ENCODE measurements around the gene TCOF1. TPM values are rescaled to one million over a fixed set of nuclear protein-coding genes. Genes with fewer than 3 reads are reported as not detected.

Gene TCOF1
- polyA plus RNA-seq, 3 donors: 8.9 to 14.2 (median 13.6) TPM

DNA sequence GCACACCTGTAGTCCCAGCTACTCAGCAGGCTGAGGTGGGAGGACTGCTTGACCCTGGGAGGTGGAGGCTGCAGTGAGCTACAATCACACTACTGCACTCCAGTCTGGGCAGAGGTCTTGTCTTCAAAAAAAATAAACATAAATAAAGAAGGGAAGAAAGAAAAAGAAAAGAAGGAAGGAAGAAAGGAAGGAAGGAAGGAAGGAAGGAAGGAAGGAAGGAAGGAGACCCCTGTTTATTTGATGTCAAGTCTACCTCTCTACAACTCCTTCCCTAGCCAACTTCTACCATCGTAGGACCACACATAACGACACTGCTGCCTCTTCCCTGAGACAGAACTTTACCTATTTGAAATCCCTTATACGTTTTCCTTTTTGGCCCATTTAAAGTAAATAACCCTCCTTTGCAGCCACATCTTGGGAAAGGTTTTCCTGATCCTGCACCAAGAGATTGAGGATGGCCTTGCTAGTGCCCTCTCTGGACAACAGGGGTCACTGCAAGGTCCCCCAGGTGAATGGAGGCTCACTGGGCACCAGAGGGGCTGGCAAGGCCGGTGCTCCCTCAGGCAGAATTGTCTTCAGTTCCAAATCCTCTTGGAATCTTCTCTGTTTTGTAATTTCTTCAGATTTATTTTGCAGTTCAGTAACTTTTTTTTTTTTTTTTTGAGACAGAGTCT lies 81.5 kb downstream of the TCOF1 start:
- WGBS, 3 donors: 46 to 61% (median 59%) methylated on average over 4 of the region's 4 CpGs
- no peak overlapping the region for H3K27ac ChIP-seq (ENCODE audit: low read depth, low read length)

DNA sequence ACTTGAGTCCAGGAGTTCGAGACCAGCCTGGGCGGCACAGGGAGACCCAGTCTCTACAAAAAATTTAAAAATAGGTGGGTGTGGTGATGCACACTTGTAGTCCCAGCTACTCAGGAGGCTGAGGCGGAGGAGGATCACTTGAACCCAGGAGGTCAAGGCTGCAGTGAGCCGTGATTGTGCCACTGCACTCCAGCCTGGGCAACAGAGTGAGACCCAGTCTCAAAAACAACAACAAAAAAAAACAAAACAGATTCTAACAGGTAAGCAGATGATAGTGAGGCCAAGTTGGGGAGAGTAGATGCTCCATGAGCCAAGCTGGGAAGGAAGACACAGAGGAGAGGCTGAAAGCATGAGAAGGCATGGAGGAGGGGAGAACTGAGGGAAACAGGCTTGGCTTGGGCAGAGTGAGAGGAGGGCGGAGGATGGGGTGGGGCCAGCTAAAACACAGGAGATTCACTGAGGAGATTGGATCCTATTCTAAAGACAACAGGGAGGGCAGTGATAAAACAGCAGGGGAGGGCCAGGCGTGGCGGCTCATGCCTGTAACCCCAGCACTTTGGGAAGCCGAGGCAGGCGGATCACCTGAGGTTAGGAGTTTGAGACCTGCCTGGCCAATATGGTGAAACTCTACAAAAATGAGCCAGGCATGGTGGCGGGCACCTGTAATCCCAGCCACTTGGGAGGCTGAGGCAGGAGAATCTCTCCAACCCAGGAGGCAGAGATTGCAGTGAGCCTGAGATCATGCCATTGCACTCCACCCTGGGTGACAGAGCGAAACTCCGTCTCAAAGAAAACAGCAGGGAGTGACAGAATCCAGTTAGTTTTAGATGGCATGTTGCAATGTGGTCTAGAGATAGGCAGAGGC lies 83.7 kb downstream of the TCOF1 start:
- WGBS, 3 donors: 86 to 93% (median 91%) methylated on average over 12 of the region's 12 CpGs
- no peak overlapping the region for H3K27ac ChIP-seq (ENCODE audit: low read depth, low read length)

DNA sequence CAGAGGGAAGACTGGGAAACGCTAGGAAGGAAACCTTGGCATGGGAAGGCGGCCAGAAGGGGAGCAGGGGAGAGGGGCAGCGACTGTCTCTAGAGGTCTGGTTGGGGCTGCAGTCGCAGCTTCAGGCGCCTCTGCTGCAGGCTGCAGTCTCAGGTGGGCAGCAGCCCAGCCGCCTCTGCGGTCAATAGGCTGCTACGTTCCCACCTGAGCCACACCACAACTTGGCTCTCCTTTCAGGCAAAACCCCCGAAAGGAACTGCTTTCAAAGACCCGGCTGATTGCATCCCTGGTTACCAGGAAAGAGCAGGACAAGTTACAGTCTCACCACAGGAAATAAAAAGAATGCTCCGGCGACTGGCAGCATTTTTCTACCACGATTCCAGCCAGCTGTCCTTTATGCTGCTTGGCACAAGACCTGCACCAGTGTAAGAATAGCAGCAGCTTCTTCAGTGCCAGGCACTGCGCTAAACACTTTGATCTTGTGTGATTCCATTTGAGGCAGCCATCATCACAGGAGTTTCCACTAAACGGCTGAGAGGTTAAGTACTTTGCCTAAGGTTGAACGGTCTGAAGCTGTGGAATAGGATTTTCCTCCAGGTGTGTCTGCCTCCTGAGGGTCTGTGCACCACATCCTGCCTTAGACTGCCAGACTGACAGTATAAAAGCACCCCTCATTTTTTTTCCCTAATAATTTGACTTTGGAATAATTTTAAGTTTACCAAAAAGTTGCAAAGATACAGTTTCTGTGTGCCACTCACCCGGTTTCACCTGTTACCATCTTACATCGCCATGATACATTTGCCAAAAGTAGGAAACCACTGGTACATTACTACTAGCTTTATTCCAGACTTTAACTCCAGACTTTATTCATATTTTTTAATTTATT lies 84.6 kb downstream of the TCOF1 start:
- 52 to 61% (median 55%) methylated on average over 18 of the region's 18 CpGs for WGBS, 3 donors
- H3K27ac ChIP-seq (ENCODE audit: low read depth, low read length): no peak overlapping the region

DNA sequence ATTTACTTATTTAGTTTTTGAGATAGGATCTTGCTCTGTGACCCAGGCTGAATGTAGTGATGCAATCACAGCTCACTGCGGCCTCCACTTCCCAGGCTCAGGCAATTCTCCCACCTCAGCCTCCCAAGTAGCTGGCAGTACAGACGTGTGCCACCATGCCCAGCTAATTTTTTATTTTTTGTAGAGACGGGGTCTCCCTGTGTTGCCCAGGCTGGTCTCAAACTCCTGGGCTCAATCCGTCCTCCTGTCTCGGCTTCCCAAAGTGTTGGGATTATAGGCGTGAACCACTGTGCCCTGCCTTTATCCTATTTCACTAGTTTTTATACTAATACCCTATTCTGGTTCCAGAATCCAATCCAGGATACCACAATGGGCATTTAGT lies 85.2 kb downstream of the TCOF1 start:
- WGBS, 3 donors: 76 to 94% (median 87%) methylated on average over 6 of the region's 6 CpGs
- no peak overlapping the region for H3K27ac ChIP-seq (ENCODE audit: low read depth, low read length)

DNA sequence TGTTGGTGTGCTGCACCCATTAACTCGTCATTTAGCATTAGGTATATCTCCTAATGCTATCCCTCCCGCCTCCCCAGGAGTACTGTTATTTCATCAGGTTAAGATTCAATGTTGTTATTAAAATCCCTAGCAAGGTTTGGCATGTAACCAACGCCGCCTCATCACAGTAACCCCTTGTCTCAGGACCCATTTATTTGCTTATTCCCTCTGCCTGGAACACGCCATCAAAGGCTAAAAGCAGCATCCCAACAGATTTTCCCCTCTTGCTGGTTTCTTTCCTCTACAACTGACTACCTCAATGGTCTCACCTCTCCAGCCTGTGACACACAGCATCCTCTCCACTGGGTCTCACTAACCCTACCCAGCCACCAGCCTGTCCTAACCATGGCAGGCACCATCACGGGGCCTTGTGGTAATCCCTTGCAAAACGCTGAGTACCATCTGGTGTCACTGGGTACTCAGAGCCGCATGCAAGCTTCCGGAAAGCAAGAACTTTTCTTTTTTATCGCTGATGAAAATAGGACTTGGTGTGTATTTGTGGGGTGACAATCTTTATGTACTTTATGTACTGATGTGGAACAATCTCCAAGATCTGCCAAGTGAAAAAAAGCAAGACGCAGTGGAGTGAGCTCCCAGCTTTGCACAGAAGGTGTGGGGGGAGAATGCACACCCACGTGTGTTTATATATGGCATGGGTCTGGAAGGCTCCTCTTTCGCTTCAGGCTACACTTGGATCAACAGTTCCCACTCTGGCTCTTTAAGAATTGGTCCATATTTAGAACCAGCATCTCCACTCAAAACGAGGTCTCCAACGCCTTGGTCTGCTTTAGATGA lies 86.0 kb downstream of the TCOF1 start:
- no peak overlapping the region for H3K27ac ChIP-seq (ENCODE audit: low read depth, low read length)
- WGBS, 3 donors: 77 to 80% (median 77%) methylated on average over 15 of the region's 15 CpGs

DNA sequence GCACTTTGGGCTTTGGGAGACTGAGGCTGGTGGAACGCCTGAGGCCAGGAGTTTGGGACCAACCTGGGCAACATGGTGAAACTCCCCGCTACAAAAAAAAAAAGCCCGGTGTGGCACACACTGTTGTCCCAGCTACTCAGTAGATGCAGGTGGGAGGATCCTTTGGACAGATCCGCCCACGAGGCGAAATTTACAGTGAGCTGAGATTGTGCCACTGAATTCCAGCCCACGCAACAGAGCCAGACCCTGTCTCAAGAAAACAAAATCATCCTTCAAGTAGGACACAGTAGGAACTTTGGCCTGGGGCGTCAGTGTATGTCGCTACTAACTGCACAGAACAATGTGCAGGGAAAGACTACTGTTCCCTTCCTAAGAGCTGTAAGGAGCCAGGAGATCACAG lies 87.3 kb downstream of the TCOF1 start:
- 84 to 88% (median 86%) methylated on average over 9 of the region's 9 CpGs for WGBS, 3 donors
- no peak overlapping the region for H3K27ac ChIP-seq (ENCODE audit: low read depth, low read length)

DNA sequence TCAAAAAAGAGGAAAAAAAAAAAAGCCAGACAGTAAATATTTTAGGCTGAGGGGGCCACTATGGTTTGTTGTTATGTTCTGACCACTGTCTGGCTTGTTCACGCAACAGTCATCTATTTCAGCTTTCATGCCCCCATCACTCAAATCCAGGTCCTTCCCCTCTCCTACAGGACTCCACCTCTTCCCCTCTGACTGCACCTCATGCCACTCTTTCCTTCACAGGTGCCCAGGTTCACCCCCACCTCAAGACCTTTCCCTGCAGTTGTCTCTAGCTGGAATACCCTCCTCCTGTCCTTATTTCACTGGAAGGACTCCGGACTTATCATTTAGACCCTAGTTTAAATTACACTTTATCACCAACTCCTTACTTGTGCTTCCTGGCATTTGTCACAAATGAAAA lies 88.6 kb downstream of the TCOF1 start:
- 80 to 90% (median 87%) methylated on average over 2 of the region's 2 CpGs for WGBS, 3 donors
- H3K27ac ChIP-seq (ENCODE audit: low read depth, low read length): no peak overlapping the region

DNA sequence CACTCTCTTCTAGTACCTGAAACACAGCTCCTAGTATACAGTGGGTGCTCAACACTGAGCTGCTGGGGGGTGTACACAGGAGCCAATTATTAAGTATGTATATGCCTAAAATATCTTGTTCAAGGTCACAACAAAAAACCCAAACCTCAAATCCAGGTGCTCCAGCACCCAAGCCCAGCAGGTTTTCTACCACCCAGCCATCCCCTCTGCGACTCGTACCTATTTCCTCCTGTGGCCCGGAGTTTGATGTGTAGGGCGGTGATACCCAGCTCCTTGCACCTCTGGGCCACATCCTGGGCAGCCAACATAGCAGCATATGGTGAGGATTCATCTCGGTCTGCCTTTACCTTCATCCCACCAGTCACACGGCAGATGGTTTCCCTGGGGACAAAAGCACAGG lies 89.1 kb downstream of the TCOF1 start:
- WGBS, 3 donors: 86 to 89% (median 88%) methylated on average over 6 of the region's 6 CpGs
- H3K27ac ChIP-seq (ENCODE audit: low read depth, low read length): no peak overlapping the region

DNA sequence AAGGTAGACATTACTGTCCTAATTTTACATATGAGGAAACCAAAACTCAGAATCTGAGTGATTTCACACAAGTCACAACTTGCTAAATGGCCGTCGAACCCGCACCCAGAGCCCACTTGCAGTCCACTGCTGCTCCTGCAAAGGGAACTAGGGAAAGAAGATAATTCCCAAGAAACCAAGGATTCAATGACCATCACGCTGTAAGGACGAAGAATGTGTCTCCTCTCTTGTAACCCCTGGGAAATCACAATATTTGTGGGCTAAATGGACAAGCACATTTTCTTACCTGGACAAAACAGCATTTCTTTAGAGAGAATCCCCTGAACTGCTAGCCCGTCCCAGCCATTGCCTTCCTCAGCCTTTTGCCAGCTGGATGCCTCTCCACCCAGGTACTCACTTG lies 89.7 kb downstream of the TCOF1 start:
- 87 to 93% (median 90%) methylated on average over 6 of the region's 6 CpGs for WGBS, 3 donors
- H3K27ac ChIP-seq (ENCODE audit: low read depth, low read length): no peak overlapping the region

DNA sequence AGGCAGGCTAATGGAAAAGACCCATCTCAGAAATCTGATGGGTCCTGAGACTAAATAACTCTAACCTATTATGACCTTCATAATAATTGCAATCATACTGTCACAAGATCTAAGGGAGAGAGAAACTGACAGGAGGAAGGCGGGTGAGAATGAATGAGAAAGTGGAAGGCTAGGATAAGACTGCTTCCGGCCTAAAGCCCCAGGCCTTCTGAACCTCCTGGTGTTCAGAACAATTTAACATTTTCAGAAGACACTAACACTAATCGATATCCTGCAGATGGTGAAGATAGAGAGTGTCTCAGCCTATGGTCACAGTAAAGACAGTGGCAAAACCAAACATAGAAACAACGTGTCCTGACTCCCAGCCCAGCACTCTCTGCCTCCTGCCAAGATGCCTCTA lies 90.8 kb downstream of the TCOF1 start:
- WGBS, 3 donors: 17 to 27% (median 20%) methylated on average over 4 of the region's 4 CpGs

DNA sequence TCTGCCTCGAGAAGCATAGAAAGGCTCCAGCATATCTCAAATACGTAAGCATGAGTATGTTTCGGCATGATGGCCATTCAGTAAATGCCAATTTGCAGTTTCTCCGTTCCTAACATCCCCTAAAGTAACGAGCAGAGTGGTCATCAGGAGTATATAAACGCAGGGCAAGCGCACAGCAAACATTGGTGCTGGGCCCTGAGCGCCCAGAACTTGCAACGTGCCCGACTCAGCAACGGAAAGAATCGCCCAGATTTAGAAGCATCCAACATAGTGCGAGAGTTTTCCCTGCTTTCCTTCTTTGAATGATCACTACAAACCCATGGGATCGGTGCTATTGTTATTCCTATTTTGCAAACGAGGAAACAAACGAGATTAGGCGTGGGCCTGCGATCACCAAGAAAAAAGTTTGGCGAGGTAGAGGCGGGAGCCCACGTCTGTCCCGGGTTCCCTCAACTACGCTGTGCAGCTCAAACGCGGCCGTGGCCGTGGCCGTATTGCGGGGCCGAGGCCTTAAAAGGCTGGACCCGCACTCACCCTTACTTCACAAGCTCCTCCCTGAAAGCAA lies 91.5 kb downstream of the TCOF1 start:
- WGBS, 3 donors: 0% methylated on average over 31 of the region's 31 CpGs
- H3K27ac ChIP-seq (ENCODE audit: low read depth, low read length): no peak overlapping the region

More for the DNA sequence above, 90.8 kb downstream of the TCOF1 start:
- H3K27ac ChIP-seq (ENCODE audit: low read depth, low read length): no peak overlapping the region

Other genes starting within 250 kb of the TCOF1 start
- 100 to 1,000 TPM in 1 of 3 donors, 10 to 100 TPM in 2; 13.7 to 102 (median 70.7) TPM for gene PDGFRB, start 201.9 kb upstream of the TCOF1 start, polyA plus RNA-seq
- gene CDX1, start 190.9 kb upstream of the TCOF1 start, polyA plus RNA-seq: under 1 TPM in 2 of 3 donors, not detected in 1; 0.12 to 0.34 TPM
- not detected for gene SLC6A7, start 167.6 kb upstream of the TCOF1 start, polyA plus RNA-seq
- under 1 TPM in 2 of 3 donors, not detected in 1; 0.06 to 0.07 TPM for gene CAMK2A, start 67.9 kb upstream of the TCOF1 start, polyA plus RNA-seq
- 1 to 10 TPM in 1 of 3 donors, under 1 TPM in 2; 0.10 to 1.1 (median 0.98) TPM for gene ARSI, start 54.8 kb upstream of the TCOF1 start, polyA plus RNA-seq
- gene CD74, start 55.2 kb downstream of the TCOF1 start, polyA plus RNA-seq: 100 to 1,000 TPM; 118 to 518 (median 210) TPM
- 1,000 to 10,000 TPM; 3,447 to 4,480 (median 4,248) TPM for gene RPS14, start 92.0 kb downstream of the TCOF1 start, polyA plus RNA-seq
- 10 to 100 TPM; 19.0 to 45.4 (median 35.5) TPM for gene NDST1, start 150.4 kb downstream of the TCOF1 start, polyA plus RNA-seq

Measured in adipose tissue (tissue), 3 donors.